ENCODE data around the gene ADCYAP1. TPM values are rescaled to one million over a fixed set of nuclear protein-coding genes. Genes with fewer than 3 reads are reported as not detected.

The ADCYAP1 gene
- polyA plus RNA-seq, 2 of the 4 experiments (the other 2 are of a cell fraction), result not detected

DNA sequence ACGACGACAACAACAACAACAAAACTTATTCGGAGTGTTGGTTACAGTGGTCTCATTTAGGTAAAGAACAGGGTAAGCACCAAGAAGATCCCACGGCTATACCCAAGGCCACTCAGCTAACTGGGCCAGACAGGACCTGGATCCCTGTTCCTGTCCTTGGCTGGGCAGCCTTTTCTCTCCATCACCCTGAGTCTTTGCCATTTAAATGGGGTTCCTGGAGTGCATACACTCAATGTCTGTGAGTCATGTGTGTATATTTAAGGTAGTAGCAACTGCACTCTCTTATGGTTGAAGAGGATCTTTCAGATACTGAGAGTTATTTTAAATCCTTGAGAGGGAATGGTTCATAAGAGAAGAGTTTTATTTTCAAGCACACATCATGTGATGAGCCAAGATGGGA, 35.3 kb downstream of the ADCYAP1 start:
- Histone ChIP-seq H3K4me1 (no peaks in the 10 kb centered on the region), H3K4me3 (no peak overlapping the region), H3K27ac (no peak overlapping the region), H3K9me3 (no peaks in the 10 kb centered on the region), H3K4me2 (no peak overlapping the region)
- DNase-seq (ENCODE audit: low read depth in 1 of 2, low spot score in 1 of 2) (no peak), FAIRE-seq (no peak), ATAC-seq (no peak)
- POLR2A ChIA-PET, result no interaction called here
- TF ChIP-seq BHLHE40 (IDR thresholded peaks at IDR 0.05; ENCODE audit: low read depth, low read length) (no peak), ZC3H11A (IDR thresholded peaks at IDR 0.05) (no peak), E2F6 (IDR thresholded peaks at IDR 0.05; ENCODE audit: borderline replicate concordance, low read depth) (no peak), ELK1 (IDR thresholded peaks at IDR 0.05; ENCODE audit: low read depth, low read length) (no peak), CEBPB (IDR thresholded peaks at IDR 0.05) (no peak), PHF8 (IDR thresholded peaks at IDR 0.05; ENCODE audit: borderline replicate concordance, low read depth) (no peak), MAX (IDR thresholded peaks at IDR 0.05) (no peak), HOXA7 (CRISPR knock-in tag; IDR thresholded peaks at IDR 0.05) (no peak), CBX8 (IDR thresholded peaks at IDR 0.05) (no peak), ZSCAN20 (CRISPR knock-in tag; IDR thresholded peaks at IDR 0.05) (no peak), HMGXB4 (CRISPR knock-in tag; IDR thresholded peaks at IDR 0.05; ENCODE audit: borderline replicate concordance) (no peak), NFE2L2 (conservative IDR thresholded peaks at IDR 0.05; ENCODE audit: low read length) (no peak), NPAS2 (CRISPR knock-in tag; IDR thresholded peaks at IDR 0.05; ENCODE audit: borderline replicate concordance) (no peak), HOXB5 (CRISPR knock-in tag; IDR thresholded peaks at IDR 0.05) (no peak), ZNF302 (CRISPR knock-in tag; IDR thresholded peaks at IDR 0.05) (no peak), RFX5 (IDR thresholded peaks at IDR 0.05) (no peak), CHD4 (IDR thresholded peaks at IDR 0.05; ENCODE audit: borderline replicate concordance) (no peak), CTCF (IDR thresholded peaks at IDR 0.05) (no peak), CBX2 (IDR thresholded peaks at IDR 0.05; ENCODE audit: borderline replicate concordance, low read depth) (no peak)
- TF ChIP-seq, protein P1, sequence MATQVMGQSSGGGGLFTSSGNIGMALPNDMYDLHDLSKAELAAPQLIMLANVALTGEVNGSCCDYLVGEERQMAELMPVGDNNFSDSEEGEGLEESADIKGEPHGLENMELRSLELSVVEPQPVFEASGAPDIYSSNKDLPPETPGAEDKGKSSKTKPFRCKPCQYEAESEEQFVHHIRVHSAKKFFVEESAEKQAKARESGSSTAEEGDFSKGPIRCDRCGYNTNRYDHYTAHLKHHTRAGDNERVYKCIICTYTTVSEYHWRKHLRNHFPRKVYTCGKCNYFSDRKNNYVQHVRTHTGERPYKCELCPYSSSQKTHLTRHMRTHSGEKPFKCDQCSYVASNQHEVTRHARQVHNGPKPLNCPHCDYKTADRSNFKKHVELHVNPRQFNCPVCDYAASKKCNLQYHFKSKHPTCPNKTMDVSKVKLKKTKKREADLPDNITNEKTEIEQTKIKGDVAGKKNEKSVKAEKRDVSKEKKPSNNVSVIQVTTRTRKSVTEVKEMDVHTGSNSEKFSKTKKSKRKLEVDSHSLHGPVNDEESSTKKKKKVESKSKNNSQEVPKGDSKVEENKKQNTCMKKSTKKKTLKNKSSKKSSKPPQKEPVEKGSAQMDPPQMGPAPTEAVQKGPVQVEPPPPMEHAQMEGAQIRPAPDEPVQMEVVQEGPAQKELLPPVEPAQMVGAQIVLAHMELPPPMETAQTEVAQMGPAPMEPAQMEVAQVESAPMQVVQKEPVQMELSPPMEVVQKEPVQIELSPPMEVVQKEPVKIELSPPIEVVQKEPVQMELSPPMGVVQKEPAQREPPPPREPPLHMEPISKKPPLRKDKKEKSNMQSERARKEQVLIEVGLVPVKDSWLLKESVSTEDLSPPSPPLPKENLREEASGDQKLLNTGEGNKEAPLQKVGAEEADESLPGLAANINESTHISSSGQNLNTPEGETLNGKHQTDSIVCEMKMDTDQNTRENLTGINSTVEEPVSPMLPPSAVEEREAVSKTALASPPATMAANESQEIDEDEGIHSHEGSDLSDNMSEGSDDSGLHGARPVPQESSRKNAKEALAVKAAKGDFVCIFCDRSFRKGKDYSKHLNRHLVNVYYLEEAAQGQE (IDR thresholded peaks at IDR 0.05), result no peak
- CTCF ChIA-PET, result no interaction called here
- WGBS (ENCODE audit: missing lambda C conversion rate), result 50% methylated on average over 4 of the region's 4 CpGs

Measured in A549 (cell line).